Adrenal gland (tissue), 5 donors: ENCODE measurements around the gene AMBP.

Experiments
- POLR2A ChIP-seq, 2 donors: fragments of 450-650 bp; IDR thresholded peaks; one replicate each; pipeline ENCODE4 v1.6.1; 2017; ENCODE audit warnings: antibody characterized with exemption in 2 of 2, mild to moderate bottlenecking in 2 of 2, moderate library complexity in 1 of 2
- TF ChIP-seq, protein P1 (sequence below), 6 experiments: fragments of 450-650 bp in 4 of 6; fragments of 200-600 bp in 2 of 6; sonication (generic) in 1 of 6; IDR thresholded peaks; 1 replicate in 5 of 6; 2 replicates in 1 of 6; pipeline versions ENCODE4 v1.5.1 to v1.8.0; 2016 to 2021; ENCODE audit warnings: antibody characterized with exemption in 6 of 6, mild to moderate bottlenecking in 2 of 6, moderate library complexity in 1 of 6
- donor health status: DM: no; HTN: no; CAD: no.

DNA sequence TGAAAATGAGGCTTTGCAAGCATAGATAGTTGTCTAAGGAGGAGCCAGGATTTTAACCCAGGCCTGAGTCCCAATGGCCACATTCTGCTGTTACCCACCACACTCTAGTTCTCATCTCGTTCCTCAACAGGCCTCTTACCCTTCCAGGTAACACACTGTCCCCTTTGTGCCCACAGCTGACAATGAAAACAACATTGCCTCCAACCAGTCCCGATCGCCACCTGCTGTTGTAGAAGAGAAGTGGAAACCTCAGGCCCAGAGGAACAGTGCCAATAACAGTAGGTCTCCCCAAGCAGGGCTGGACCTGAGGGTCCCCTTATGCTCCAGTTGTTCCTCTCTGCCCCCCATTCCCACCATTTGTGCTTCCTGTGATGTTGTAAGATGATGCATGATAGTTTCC is 30.4 kb downstream of the AMBP start:
- TF ChIP-seq POLR2A (IDR thresholded peaks at IDR 0.05): no peak
- TF ChIP-seq, protein P1, sequence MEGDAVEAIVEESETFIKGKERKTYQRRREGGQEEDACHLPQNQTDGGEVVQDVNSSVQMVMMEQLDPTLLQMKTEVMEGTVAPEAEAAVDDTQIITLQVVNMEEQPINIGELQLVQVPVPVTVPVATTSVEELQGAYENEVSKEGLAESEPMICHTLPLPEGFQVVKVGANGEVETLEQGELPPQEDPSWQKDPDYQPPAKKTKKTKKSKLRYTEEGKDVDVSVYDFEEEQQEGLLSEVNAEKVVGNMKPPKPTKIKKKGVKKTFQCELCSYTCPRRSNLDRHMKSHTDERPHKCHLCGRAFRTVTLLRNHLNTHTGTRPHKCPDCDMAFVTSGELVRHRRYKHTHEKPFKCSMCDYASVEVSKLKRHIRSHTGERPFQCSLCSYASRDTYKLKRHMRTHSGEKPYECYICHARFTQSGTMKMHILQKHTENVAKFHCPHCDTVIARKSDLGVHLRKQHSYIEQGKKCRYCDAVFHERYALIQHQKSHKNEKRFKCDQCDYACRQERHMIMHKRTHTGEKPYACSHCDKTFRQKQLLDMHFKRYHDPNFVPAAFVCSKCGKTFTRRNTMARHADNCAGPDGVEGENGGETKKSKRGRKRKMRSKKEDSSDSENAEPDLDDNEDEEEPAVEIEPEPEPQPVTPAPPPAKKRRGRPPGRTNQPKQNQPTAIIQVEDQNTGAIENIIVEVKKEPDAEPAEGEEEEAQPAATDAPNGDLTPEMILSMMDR (IDR thresholded peaks at IDR 0.05): peak in 3 of 6 experiments; percentile 19 to 35 (median 20)
